CD4-positive, alpha-beta T cell (primary cell): ENCODE results near the gene PRKCB. TPM values are rescaled to one million over a fixed set of nuclear protein-coding genes. Genes with fewer than 3 reads are reported as not detected.

ENCODE experiments used
- ATAC-seq: fragments of 200-7000 bp; cut with Tn5 transposase; one replicate; pipeline ENCODE4 v1.10.0; 2022; ENCODE audit warnings: mild to moderate bottlenecking; ENCODE audit not compliant: poor library complexity
- CTCF ChIA-PET: fragments of 350-600 bp; sonication (Branson Sonifier 250); formaldehyde crosslinking; loops from one replicate; lab custom pipeline; 2021; ENCODE audit warnings: antibody characterized with exemption, inconsistent platforms; lab: Charles Lee
- POLR2A ChIA-PET: fragments of 350-600 bp; sonication (Branson Sonifier 250); formaldehyde crosslinking; loops from one replicate; lab custom pipeline; 2021; ENCODE audit warnings: antibody characterized with exemption, inconsistent platforms; lab: Charles Lee
- DNase-seq, 14 experiments: peaks; one replicate each; pipeline ENCODE4 v3.0.0-alpha.2; 2013 to 2020; ENCODE audit warnings: mixed read lengths in 2 of 14
- H3K27ac ChIP-seq, 2 donors: one replicate each; pipeline versions ENCODE4 v1.5.1 to v1.7.0; 2013; ENCODE audit warnings: low read length in 2 of 2, low read depth in 1 of 2, mild to moderate bottlenecking in 1 of 2
- H3K27me3 ChIP-seq, 2 experiments: 1 replicate in 1 of 2; 2 replicates in 1 of 2; pipeline versions ENCODE4 v1.6.1 to v1.7.0; 2013; ENCODE audit warnings: low read length in 2 of 2, control low read depth in 1 of 2, mild to moderate bottlenecking in 1 of 2, moderate library complexity in 1 of 2; ENCODE audit not compliant: insufficient read depth in 2 of 2, control insufficient read depth in 1 of 2
- H3K36me3 ChIP-seq: one replicate; pipeline ENCODE4 v1.6.1; 2013; ENCODE audit warnings: low read length, control low read depth; ENCODE audit not compliant: insufficient read depth
- H3K4me1 ChIP-seq: one replicate; pipeline ENCODE4 v1.6.1; 2013; ENCODE audit warnings: low read length, control low read depth; ENCODE audit not compliant: insufficient read depth
- H3K4me3 ChIP-seq: one replicate; pipeline ENCODE4 v1.5.1; 2013; ENCODE audit warnings: mild to moderate bottlenecking, low read length, moderate library complexity
- H3K9me3 ChIP-seq, 2 experiments: 1 replicate in 1 of 2; 2 replicates in 1 of 2; pipeline versions ENCODE4 v1.6.1 to v1.7.0; 2013; ENCODE audit warnings: low read length in 2 of 2, mild to moderate bottlenecking in 2 of 2, control low read depth in 1 of 2, moderate library complexity in 1 of 2; ENCODE audit not compliant: control insufficient read depth in 1 of 2, insufficient read depth in 1 of 2
- H3K27ac Mint-ChIP-seq: one replicate; pipeline ENCODE4 v1.8.0; 2020; ENCODE audit warnings: mixed read lengths
- H3K27me3 Mint-ChIP-seq: one replicate; pipeline ENCODE4 v1.8.0; 2021; ENCODE audit warnings: mixed read lengths
- H3K36me3 Mint-ChIP-seq: one replicate; pipeline ENCODE4 v1.8.0; 2021; ENCODE audit warnings: low read depth, mixed read lengths
- H3K4me1 Mint-ChIP-seq: one replicate; pipeline ENCODE4 v1.8.0; 2021; ENCODE audit warnings: low read depth, mixed read lengths
- H3K4me3 Mint-ChIP-seq: one replicate; pipeline ENCODE4 v1.8.0; 2020; ENCODE audit warnings: mild to moderate bottlenecking, mixed read lengths
- H3K9me3 Mint-ChIP-seq: one replicate; pipeline ENCODE4 v1.8.0; 2020; ENCODE audit warnings: mixed read lengths
- intact Hi-C, 2 experiments: fragments of 100-400 bp; cut with DNase I in 1 of 2; cut with micrococcal nuclease in 1 of 2; formaldehyde crosslinking; loops; one replicate each; pipeline versions ENCODE4 v1.15.1 to v1.9.0; 2023 to 2025; cut with DNase I, micrococcal nuclease
- total RNA-seq, 174 experiments: library from RNA in 2 of 174; stranded (reverse) in 2 of 174; gene quantifications; one replicate each; pipeline ENCODE4 v1.2.3 and lab custom pipeline; 2021 to 2026
- TF ChIP-seq, protein P1 (sequence below): fragments of 200-600 bp; IDR thresholded peaks from one replicate; pipeline ENCODE4 v1.8.0; 2022; ENCODE audit warnings: antibody characterized with exemption, mild to moderate bottlenecking

Gene PRKCB
- total RNA-seq, 2 experiments from 2014 or later = 64.7 TPM

DNA sequence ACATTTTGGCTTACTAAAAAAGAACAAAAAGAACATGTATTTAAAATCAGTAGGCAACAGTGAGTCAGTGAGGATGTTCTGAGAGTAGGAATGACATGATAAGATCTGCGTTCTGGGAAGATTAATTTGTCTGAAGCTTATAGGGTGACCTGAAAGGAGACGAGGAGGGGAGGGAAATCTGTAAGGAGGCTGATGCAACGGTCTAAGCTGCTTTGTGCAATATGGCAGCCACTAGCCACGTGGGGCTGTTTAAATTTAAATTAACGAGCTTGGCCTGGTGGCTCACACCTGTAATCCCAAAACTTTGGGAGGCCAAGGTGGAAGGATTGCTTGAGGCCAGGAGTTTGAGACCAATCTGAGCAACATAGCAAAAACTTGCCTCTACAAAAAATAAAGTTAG lies 238.8 kb downstream of the PRKCB start:
- POLR2A ChIA-PET = interaction anchor here (1.1 kb wide), 1 partner anchor 33 kb away, joined by 3 read pairs; no protein-coding TSS in a partner anchor
- ATAC-seq (no peak), DNase-seq (no peak)
- peaks cover 36% of the 10 kb centered on the region for H3K36me3 Mint-ChIP-seq
- H3K4me3 Mint-ChIP-seq = no peak overlapping the region
- no peaks in the 10 kb centered on the region for H3K27me3 Mint-ChIP-seq
- TF ChIP-seq, protein P1, sequence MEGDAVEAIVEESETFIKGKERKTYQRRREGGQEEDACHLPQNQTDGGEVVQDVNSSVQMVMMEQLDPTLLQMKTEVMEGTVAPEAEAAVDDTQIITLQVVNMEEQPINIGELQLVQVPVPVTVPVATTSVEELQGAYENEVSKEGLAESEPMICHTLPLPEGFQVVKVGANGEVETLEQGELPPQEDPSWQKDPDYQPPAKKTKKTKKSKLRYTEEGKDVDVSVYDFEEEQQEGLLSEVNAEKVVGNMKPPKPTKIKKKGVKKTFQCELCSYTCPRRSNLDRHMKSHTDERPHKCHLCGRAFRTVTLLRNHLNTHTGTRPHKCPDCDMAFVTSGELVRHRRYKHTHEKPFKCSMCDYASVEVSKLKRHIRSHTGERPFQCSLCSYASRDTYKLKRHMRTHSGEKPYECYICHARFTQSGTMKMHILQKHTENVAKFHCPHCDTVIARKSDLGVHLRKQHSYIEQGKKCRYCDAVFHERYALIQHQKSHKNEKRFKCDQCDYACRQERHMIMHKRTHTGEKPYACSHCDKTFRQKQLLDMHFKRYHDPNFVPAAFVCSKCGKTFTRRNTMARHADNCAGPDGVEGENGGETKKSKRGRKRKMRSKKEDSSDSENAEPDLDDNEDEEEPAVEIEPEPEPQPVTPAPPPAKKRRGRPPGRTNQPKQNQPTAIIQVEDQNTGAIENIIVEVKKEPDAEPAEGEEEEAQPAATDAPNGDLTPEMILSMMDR = no peak
- H3K4me1 Mint-ChIP-seq = peaks cover 37% of the 10 kb centered on the region
- intact Hi-C loops = no loop called here
- Histone ChIP-seq H3K4me3 (no peak overlapping the region), H3K9me3 (no peaks in the 10 kb centered on the region), H3K4me1 (peaks cover 18% of the 10 kb centered on the region), H3K36me3 (peaks cover 8% of the 10 kb centered on the region), H3K27ac (no peak overlapping the region), H3K27me3 (no peaks in the 10 kb centered on the region)
- H3K9me3 Mint-ChIP-seq = no peaks in the 10 kb centered on the region
- CTCF ChIA-PET = no interaction called here
- no peak overlapping the region for H3K27ac Mint-ChIP-seq

DNA sequence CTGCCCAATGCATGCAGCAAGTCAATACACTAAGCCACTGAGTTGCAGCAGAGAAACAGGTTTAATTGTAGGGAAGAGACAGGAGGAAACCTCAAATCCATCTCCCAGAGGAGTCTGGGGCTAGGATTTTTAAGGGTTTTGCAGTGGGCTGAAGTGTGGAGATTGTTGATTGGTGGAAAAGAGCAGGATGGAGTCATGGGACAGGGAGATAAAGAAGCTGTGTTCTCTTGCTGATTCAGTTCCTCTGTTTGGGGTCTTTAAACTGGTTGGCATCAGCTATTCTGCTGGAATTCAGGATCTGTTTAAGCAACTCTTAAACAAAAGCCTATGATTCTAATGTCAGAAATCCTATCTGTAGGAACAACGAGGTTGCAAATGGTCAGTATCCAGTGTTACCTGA lies 239.5 kb downstream of the PRKCB start:
- Histone ChIP-seq H3K9me3 (no peaks in the 10 kb centered on the region), H3K36me3 (peaks cover 8% of the 10 kb centered on the region), H3K4me1 (peaks cover 18% of the 10 kb centered on the region), H3K27ac (no peak overlapping the region), H3K4me3 (no peak overlapping the region), H3K27me3 (no peaks in the 10 kb centered on the region)
- DNase-seq = no peak
- H3K27me3 Mint-ChIP-seq = no peaks in the 10 kb centered on the region
- TF ChIP-seq, protein P1 = no peak
- H3K4me1 Mint-ChIP-seq = peaks cover 33% of the 10 kb centered on the region
- ATAC-seq = no peak
- ChIA-PET POLR2A (no interaction called here), CTCF (no interaction called here)
- H3K27ac Mint-ChIP-seq = no peak overlapping the region
- intact Hi-C loops = no loop called here
- H3K4me3 Mint-ChIP-seq = no peak overlapping the region
- no peaks in the 10 kb centered on the region for H3K9me3 Mint-ChIP-seq
- peaks cover 38% of the 10 kb centered on the region for H3K36me3 Mint-ChIP-seq

DNA sequence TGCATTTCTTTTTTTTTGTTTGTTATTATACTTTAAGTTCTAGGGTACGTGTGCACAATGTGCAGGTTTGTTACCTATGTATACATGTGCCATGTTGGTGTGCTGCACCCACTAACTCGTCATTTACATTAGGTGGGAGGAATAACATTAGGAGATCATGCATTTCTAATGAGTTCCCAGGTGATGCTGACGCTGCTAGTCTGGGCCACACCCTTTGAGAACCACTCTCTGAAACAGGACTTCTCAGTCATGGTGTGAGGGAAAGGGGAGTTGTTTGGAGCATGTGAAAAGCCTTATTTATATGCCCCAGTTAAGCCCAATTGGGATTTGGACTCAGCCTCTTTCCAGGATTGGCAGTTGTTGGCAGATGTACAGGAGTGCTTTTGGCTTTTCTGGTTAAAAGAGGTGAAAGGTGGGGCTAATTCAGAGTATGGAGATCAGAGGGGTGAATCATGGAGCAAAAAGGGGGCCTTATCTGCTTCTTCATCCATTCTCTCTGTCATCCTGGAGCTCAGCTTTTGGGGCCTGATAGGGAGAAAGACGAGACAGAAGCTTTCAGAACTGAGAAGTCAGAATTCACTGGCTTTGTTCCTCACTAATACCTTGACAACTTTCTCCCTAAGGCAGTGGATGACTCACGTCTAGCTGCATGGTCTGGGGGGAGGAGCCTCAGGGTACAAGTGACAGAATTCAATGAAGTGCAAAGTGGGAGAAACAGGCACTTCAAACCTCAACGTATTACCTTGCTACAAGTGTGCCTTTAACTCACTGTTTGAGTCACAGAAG lies 240.3 kb downstream of the PRKCB start:
- CTCF ChIA-PET = no interaction called here
- POLR2A ChIA-PET = no interaction called here
- peaks cover 41% of the 10 kb centered on the region for H3K36me3 Mint-ChIP-seq
- TF ChIP-seq, protein P1 = no peak
- H3K27ac Mint-ChIP-seq = no peak overlapping the region
- intact Hi-C loops = no loop called here
- H3K4me1 Mint-ChIP-seq = peaks cover 25% of the 10 kb centered on the region
- ATAC-seq (no peak), DNase-seq (peak in 2 of 14 experiments; percentile 1 to 3)
- no peaks in the 10 kb centered on the region for H3K9me3 Mint-ChIP-seq
- Histone ChIP-seq H3K4me1 (peaks cover 18% of the 10 kb centered on the region), H3K36me3 (peaks cover 8% of the 10 kb centered on the region), H3K9me3 (no peaks in the 10 kb centered on the region), H3K27ac (no peak overlapping the region), H3K27me3 (no peaks in the 10 kb centered on the region), H3K4me3 (no peak overlapping the region)
- H3K4me3 Mint-ChIP-seq = no peak overlapping the region
- H3K27me3 Mint-ChIP-seq = no peaks in the 10 kb centered on the region
